ENCODE data around the gene DYNLT2B.
"Not testable (repeated sequence)": the region's sequence is repeated elsewhere in the genome, so short reads cannot be mapped to it uniquely, and the experiment has no call there.

DNA sequence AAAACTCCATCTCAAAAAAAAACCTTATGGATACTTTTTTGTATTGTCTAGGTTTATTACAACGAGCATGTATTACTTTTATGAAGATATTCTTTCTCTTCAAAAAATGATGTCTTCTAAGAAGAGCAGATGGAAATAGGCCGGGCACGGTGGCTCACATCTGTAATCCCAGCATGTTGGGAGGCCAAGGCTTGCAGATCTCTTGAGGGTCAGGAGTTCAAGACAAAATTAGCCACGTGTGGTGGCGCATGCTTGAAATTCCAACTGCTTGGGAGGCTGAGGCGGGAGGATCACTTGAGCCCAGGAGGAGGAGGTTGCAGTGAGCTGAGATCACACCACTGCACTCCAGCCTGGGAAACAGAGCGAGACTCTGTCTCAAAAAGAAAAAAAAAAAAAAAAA is 4.0 kb downstream of the DYNLT2B start:
- TF ChIP-seq, protein P1, sequence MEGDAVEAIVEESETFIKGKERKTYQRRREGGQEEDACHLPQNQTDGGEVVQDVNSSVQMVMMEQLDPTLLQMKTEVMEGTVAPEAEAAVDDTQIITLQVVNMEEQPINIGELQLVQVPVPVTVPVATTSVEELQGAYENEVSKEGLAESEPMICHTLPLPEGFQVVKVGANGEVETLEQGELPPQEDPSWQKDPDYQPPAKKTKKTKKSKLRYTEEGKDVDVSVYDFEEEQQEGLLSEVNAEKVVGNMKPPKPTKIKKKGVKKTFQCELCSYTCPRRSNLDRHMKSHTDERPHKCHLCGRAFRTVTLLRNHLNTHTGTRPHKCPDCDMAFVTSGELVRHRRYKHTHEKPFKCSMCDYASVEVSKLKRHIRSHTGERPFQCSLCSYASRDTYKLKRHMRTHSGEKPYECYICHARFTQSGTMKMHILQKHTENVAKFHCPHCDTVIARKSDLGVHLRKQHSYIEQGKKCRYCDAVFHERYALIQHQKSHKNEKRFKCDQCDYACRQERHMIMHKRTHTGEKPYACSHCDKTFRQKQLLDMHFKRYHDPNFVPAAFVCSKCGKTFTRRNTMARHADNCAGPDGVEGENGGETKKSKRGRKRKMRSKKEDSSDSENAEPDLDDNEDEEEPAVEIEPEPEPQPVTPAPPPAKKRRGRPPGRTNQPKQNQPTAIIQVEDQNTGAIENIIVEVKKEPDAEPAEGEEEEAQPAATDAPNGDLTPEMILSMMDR (IDR thresholded peaks at IDR 0.05): not testable (repeated sequence)
- TF ChIP-seq POLR2A (IDR thresholded peaks at IDR 0.05): not testable (repeated sequence)

All from esophagus squamous epithelium (tissue), 4 donors.